GM23338 (cell line): ENCODE data around the gene H2AZ2. TPM values are rescaled to one million over a fixed set of nuclear protein-coding genes. Genes with fewer than 3 reads are reported as not detected.

ENCODE experiments used
- ATAC-seq: fragments of 200-7000 bp; cut with Tn5 transposase; 3 replicates; pipeline ENCODE4 v1.9.1; 2020
- DNase-seq: peaks from one replicate; pipeline ENCODE4 v3.0.0-alpha.2; 2015; ENCODE audit warnings: low spot score
- H2AFZ ChIP-seq: fragments of 200-600 bp; sonication (generic); 2 replicates; pipeline ENCODE4 v1.8.0; 2016; ENCODE audit warnings: antibody characterized with exemption, mild to moderate bottlenecking, moderate library complexity
- H3F3A ChIP-seq: fragments of 200-600 bp; sonication (generic); replicated peaks from 2 replicates; pipeline ENCODE4 v1.8.0; 2017; ENCODE audit warnings: antibody characterized with exemption, mixed run types, low read depth
- H3K27ac ChIP-seq: fragments of 200-600 bp; sonication (generic); 2 replicates; pipeline ENCODE4 v1.6.1; 2016; ENCODE audit warnings: low read depth
- H3K27me3 ChIP-seq: fragments of 200-600 bp; sonication (generic); 2 replicates; pipeline ENCODE4 v1.8.0; 2016; ENCODE audit warnings: mild to moderate bottlenecking, mixed run types, moderate library complexity; ENCODE audit not compliant: insufficient read depth
- H3K36me3 ChIP-seq: fragments of 200-600 bp; sonication (generic); 2 replicates; pipeline ENCODE4 v1.8.0; 2016; ENCODE audit warnings: mild to moderate bottlenecking; ENCODE audit not compliant: insufficient read depth
- H3K4me1 ChIP-seq: fragments of 200-600 bp; sonication (generic); 2 replicates; pipeline ENCODE4 v1.8.0; 2016; ENCODE audit warnings: mild to moderate bottlenecking, moderate library complexity; ENCODE audit not compliant: insufficient read depth
- H3K4me2 ChIP-seq: fragments of 200-600 bp; sonication (generic); 2 replicates; pipeline ENCODE4 v1.7.1; 2017; ENCODE audit warnings: mixed run types
- H3K4me3 ChIP-seq: fragments of 200-600 bp; sonication (generic); 2 replicates; pipeline ENCODE4 v1.6.1; 2016; ENCODE audit warnings: mixed run types
- H3K79me2 ChIP-seq: fragments of 200-600 bp; sonication (generic); replicated peaks from 2 replicates; pipeline ENCODE4 v1.8.0; 2017; ENCODE audit warnings: mild to moderate bottlenecking; ENCODE audit not compliant: insufficient read depth
- H3K9me2 ChIP-seq: fragments of 200-600 bp; sonication (generic); 2 replicates; pipeline ENCODE4 v1.8.0; 2017; ENCODE audit not compliant: insufficient read depth
- H4K20me1 ChIP-seq: fragments of 200-600 bp; sonication (generic); replicated peaks from 2 replicates; pipeline ENCODE4 v1.8.0; 2017; ENCODE audit warnings: mild to moderate bottlenecking; ENCODE audit not compliant: insufficient read depth
- H3K27ac Mint-ChIP-seq: 2 replicates; pipeline ENCODE4 v1.8.0; 2020; ENCODE audit warnings: inconsistent platforms, mild to moderate bottlenecking, moderate library complexity, mixed read lengths
- H3K27me3 Mint-ChIP-seq: 3 replicates; pipeline ENCODE4 v1.8.0; 2022; ENCODE audit warnings: low read depth, mild to moderate bottlenecking, moderate library complexity, mixed read lengths, inconsistent platforms; ENCODE audit not compliant: insufficient read depth, poor library complexity
- H3K36me3 Mint-ChIP-seq: 3 replicates; pipeline ENCODE4 v1.8.0; 2021; ENCODE audit warnings: low read depth, mild to moderate bottlenecking, inconsistent platforms, moderate library complexity, mixed read lengths
- H3K4me1 Mint-ChIP-seq: 3 replicates; pipeline ENCODE4 v1.8.0; 2020; ENCODE audit warnings: mild to moderate bottlenecking, inconsistent platforms, mixed read lengths
- H3K4me3 Mint-ChIP-seq: 3 replicates; pipeline ENCODE4 v1.8.0; 2021; ENCODE audit warnings: moderate library complexity, mild to moderate bottlenecking, inconsistent platforms, mixed read lengths
- H3K9me3 Mint-ChIP-seq: 3 replicates; pipeline ENCODE4 v1.8.0; 2020; ENCODE audit warnings: moderate library complexity, mild to moderate bottlenecking, inconsistent platforms, mixed read lengths
- CREB1 ChIP-seq: fragments of 250-450 bp; sonication (Bioruptor Pico); IDR thresholded peaks from 2 replicates; pipeline ENCODE4 v1.5.0; 2020; ENCODE audit warnings: low read depth, mild to moderate bottlenecking, moderate library complexity
- CTCF ChIP-seq, 2 experiments: fragments of 200-600 bp in 1 of 2; sonication (generic) in 1 of 2; conservative IDR thresholded peaks; 2 replicates each; pipeline versions ENCODE4 v1.5.1 to v1.6.1; 2016 to 2017; ENCODE audit warnings: antibody characterized with exemption in 2 of 2, low read depth in 2 of 2, mild to moderate bottlenecking in 2 of 2, moderate library complexity in 1 of 2
- ETS1 ChIP-seq: IDR thresholded peaks from 2 replicates; pipeline ENCODE4 v1.6.1; 2016; ENCODE audit warnings: antibody characterized with exemption
- EZH2 ChIP-seq: fragments of 200-600 bp; sonication (generic); IDR thresholded peaks from one replicate; pipeline ENCODE4 v1.8.0; 2017; ENCODE audit warnings: antibody characterized with exemption, mild to moderate bottlenecking, low read depth; ENCODE audit not compliant: unreplicated experiment
- EZH2phosphoT487 ChIP-seq: fragments of 200-600 bp; sonication (generic); IDR thresholded peaks from one replicate; pipeline ENCODE4 v1.8.1; 2018; ENCODE audit warnings: antibody characterized with exemption; ENCODE audit not compliant: unreplicated experiment
- JUNB ChIP-seq: IDR thresholded peaks from one replicate; pipeline ENCODE4 v1.6.1; 2016; ENCODE audit warnings: antibody characterized with exemption; ENCODE audit not compliant: unreplicated experiment
- NANOG ChIP-seq: IDR thresholded peaks from 2 replicates; pipeline ENCODE4 v1.6.1; 2016; ENCODE audit warnings: antibody characterized with exemption, borderline replicate concordance
- POLR2AphosphoS5 ChIP-seq: IDR thresholded peaks from 2 replicates; pipeline ENCODE4 v1.6.1; 2016; ENCODE audit warnings: antibody characterized with exemption, low read depth
- REST ChIP-seq: IDR thresholded peaks from one replicate; pipeline ENCODE4 v1.6.1; 2018; ENCODE audit warnings: antibody characterized with exemption; ENCODE audit not compliant: unreplicated experiment
- STAT1 ChIP-seq: IDR thresholded peaks from one replicate; pipeline ENCODE4 v1.6.1; 2016; ENCODE audit warnings: antibody characterized with exemption; ENCODE audit not compliant: unreplicated experiment
- ZNF114 ChIP-seq: fragments of 250-450 bp; sonication (Bioruptor Pico); IDR thresholded peaks from 2 replicates; pipeline ENCODE4 v1.5.0; 2020; ENCODE audit warnings: mild to moderate bottlenecking, moderate library complexity
- ZNF331 ChIP-seq: fragments of 250-450 bp; sonication (Bioruptor Pico); IDR thresholded peaks from 2 replicates; pipeline ENCODE4 v1.5.0; 2020; ENCODE audit warnings: low read depth, mild to moderate bottlenecking, moderate library complexity
- ZNF462 ChIP-seq: fragments of 250-450 bp; sonication (Bioruptor Pico); IDR thresholded peaks from 2 replicates; pipeline ENCODE4 v1.5.0; 2020; ENCODE audit warnings: mild to moderate bottlenecking, moderate library complexity
- polyA plus RNA-seq: library from polyadenylated mRNA; unstranded; fragments of >200 nt; fragmentation: Nextera tagmentation; extraction: Ambion mirVana; gene quantifications from 2 replicates; pipeline ENCODE4 v1.2.1, GENCODE V29; 2016
- total RNA-seq: library from RNA; depleted of rRNA; stranded (reverse); fragments of >200 nt; shearing (Covaris generic); gene quantifications from 2 replicates; pipeline ENCODE4 v1.2.3, GENCODE V29; 2014

The H2AZ2 gene
- total and polyA plus RNA-seq, 2 experiments from 2014 or later: 215 to 390 TPM

DNA sequence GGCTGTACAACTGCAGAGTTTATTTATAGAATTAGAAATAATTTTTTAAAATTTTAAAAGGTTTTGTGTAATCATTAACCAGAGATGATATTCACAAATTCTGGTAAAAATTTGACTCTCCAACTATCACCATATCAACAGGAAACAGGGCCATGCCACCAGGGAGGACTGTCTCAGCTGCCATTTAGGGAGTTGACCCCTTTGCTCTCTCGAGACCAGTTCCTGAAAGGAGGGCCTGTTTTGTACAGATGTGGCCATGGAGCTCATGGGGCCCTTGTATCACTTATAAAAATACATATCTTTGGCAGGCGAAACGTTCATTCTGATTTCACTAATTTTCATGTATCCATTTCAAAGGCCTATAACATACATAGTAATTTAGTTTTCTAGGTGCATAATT, 20.3 kb downstream of the H2AZ2 start:
- Mint-ChIP-seq H3K27ac (no peak overlapping the region; the same call in 1 of the 2 replicates), H3K4me3 (no peak overlapping the region), H3K27me3 (peaks cover 8% of the 10 kb centered on the region), H3K4me1 (no peaks in the 10 kb centered on the region), H3K9me3 (no peaks in the 10 kb centered on the region), H3K36me3 (peaks cover 52% of the 10 kb centered on the region)
- Histone ChIP-seq H2AFZ (no peak overlapping the region), H3K4me1 (no peaks in the 10 kb centered on the region), H3K27ac (no peak overlapping the region), H3K9me2 (no peaks in the 10 kb centered on the region), H4K20me1 (peaks cover 17% of the 10 kb centered on the region), H3K36me3 (peaks cover 34% of the 10 kb centered on the region), H3F3A (0 out of 2 replicates have a peak, but pooled peaks cover 2% of the 10 kb centered on the region), H3K4me3 (no peak overlapping the region), H3K79me2 (no peaks in the 10 kb centered on the region), H3K27me3 (no peaks in the 10 kb centered on the region), H3K4me2 (no peak overlapping the region)
- no peak for TF ChIP-seq POLR2AphosphoS5
- TF ChIP-seq ZNF331 (CRISPR knock-in tag): no peak
- TF ChIP-seq CREB1 (CRISPR knock-in tag): no peak
- no peak for TF ChIP-seq STAT1
- TF ChIP-seq NANOG: no peak
- no peak for TF ChIP-seq EZH2phosphoT487
- TF ChIP-seq ZNF462 (CRISPR knock-in tag): no peak
- TF ChIP-seq REST: no peak
- no peak for TF ChIP-seq ETS1
- TF ChIP-seq EZH2: no peak
- no peak for TF ChIP-seq CTCF (conservative IDR thresholded peaks at IDR 0.05; ENCODE audit: low read depth in 2 of 2)
- TF ChIP-seq ZNF114 (CRISPR knock-in tag): no peak
- no peak for TF ChIP-seq JUNB
- ATAC-seq (no peak), DNase-seq (no peak)
